HepG2 (cell line): ENCODE data around the gene TOMM22. TPM values are rescaled to one million over a fixed set of nuclear protein-coding genes. Genes with fewer than 3 reads are reported as not detected.

Experiments used
- CENPBD1 ChIP-seq: sonication (generic); formaldehyde crosslinking; IDR thresholded peaks from 2 replicates; pipeline ENCODE4 v1.8.0; 2022; ENCODE audit warnings: missing genetic modification reagents, low read depth, mild to moderate bottlenecking, borderline replicate concordance
- EEA1 ChIP-seq: sonication (generic); formaldehyde crosslinking; IDR thresholded peaks from 2 replicates; pipeline ENCODE4 v1.5.1; 2020; ENCODE audit warnings: mild to moderate bottlenecking, missing genetic modification reagents, borderline replicate concordance
- FOSL1 ChIP-seq: sonication (generic); formaldehyde crosslinking; IDR thresholded peaks from 2 replicates; pipeline ENCODE4 v1.9.0; 2021; ENCODE audit warnings: missing genetic modification reagents, borderline replicate concordance
- MEF2D ChIP-seq: sonication (generic); formaldehyde crosslinking; IDR thresholded peaks from 2 replicates; pipeline ENCODE4 v1.5.1; 2020; ENCODE audit warnings: mild to moderate bottlenecking, missing genetic modification reagents
- MIER3 ChIP-seq: IDR thresholded peaks from 2 replicates; pipeline ENCODE4 v1.6.1; 2016; ENCODE audit warnings: missing compliant biosample characterization, borderline replicate concordance
- MIXL1 ChIP-seq: IDR thresholded peaks from 2 replicates; pipeline ENCODE4 v1.6.1; 2016
- MLX ChIP-seq: IDR thresholded peaks from 2 replicates; pipeline ENCODE4 v1.6.1; 2016
- MTA3 ChIP-seq: sonication (generic); formaldehyde crosslinking; IDR thresholded peaks from 2 replicates; pipeline ENCODE4 v1.4.0; 2020; ENCODE audit warnings: missing genetic modification reagents
- NCOA1 ChIP-seq: sonication (generic); formaldehyde crosslinking; IDR thresholded peaks from 2 replicates; pipeline ENCODE4 v1.9.0; 2021; ENCODE audit warnings: missing genetic modification reagents
- NFE2L2 ChIP-seq: fragments of 150-350 bp; IDR thresholded peaks from 2 replicates; pipeline ENCODE4 v1.6.1; 2014; ENCODE audit warnings: low read length
- NPAS2 ChIP-seq: sonication (generic); formaldehyde crosslinking; IDR thresholded peaks from 2 replicates; pipeline ENCODE4 v1.8.0; 2022; ENCODE audit warnings: mild to moderate bottlenecking, missing genetic modification reagents, borderline replicate concordance
- NR2F6 ChIP-seq, 2 experiments: IDR thresholded peaks; 2 replicates each; pipeline ENCODE4 v1.6.1; 2016; ENCODE audit warnings: antibody characterized with exemption in 1 of 2, mild to moderate bottlenecking in 1 of 2
- PITX1 ChIP-seq: sonication (generic); formaldehyde crosslinking; IDR thresholded peaks from 2 replicates; pipeline ENCODE4 v1.5.1; 2020; ENCODE audit warnings: mild to moderate bottlenecking, missing genetic modification reagents
- PRMT3 ChIP-seq: sonication (generic); formaldehyde crosslinking; IDR thresholded peaks from 2 replicates; pipeline ENCODE4 v1.8.1; 2022; ENCODE audit warnings: low read depth, mild to moderate bottlenecking, moderate library complexity, missing genetic modification reagents, borderline replicate concordance
- RELA ChIP-seq: sonication (generic); formaldehyde crosslinking; IDR thresholded peaks from 2 replicates; pipeline ENCODE4 v1.4.0; 2020; ENCODE audit warnings: missing genetic modification reagents
- SALL2 ChIP-seq: sonication (generic); formaldehyde crosslinking; IDR thresholded peaks from 2 replicates; pipeline ENCODE4 v1.8.1; 2023; ENCODE audit warnings: mild to moderate bottlenecking, missing genetic modification reagents, inconsistent platforms
- STAG1 ChIP-seq: sonication (generic); formaldehyde crosslinking; IDR thresholded peaks from 2 replicates; pipeline ENCODE4 v1.4.0; 2020; ENCODE audit warnings: missing genetic modification reagents
- TMF1 ChIP-seq: sonication (generic); formaldehyde crosslinking; IDR thresholded peaks from 2 replicates; pipeline ENCODE4 v1.8.1; 2022; ENCODE audit warnings: low read depth, missing genetic modification reagents
- TOE1 ChIP-seq: sonication (generic); formaldehyde crosslinking; IDR thresholded peaks from 2 replicates; pipeline ENCODE4 v1.4.0; 2020; ENCODE audit warnings: mild to moderate bottlenecking, missing genetic modification reagents
- ZBTB44 ChIP-seq: sonication (generic); formaldehyde crosslinking; IDR thresholded peaks from 2 replicates; pipeline ENCODE4 v1.4.0; 2020; ENCODE audit warnings: missing genetic modification reagents
- ZFYVE20 ChIP-seq: sonication (generic); formaldehyde crosslinking; IDR thresholded peaks from 2 replicates; pipeline ENCODE4 v1.8.0; 2023; ENCODE audit warnings: low read depth, mild to moderate bottlenecking, moderate library complexity, missing genetic modification reagents, borderline replicate concordance
- ZMYM4 ChIP-seq: sonication (generic); formaldehyde crosslinking; IDR thresholded peaks from 2 replicates; pipeline ENCODE4 v1.8.1; 2023; ENCODE audit warnings: mild to moderate bottlenecking, missing genetic modification reagents
- ZNF121 ChIP-seq: sonication (generic); formaldehyde crosslinking; IDR thresholded peaks from 2 replicates; pipeline ENCODE4 v1.5.0; 2020; ENCODE audit warnings: mild to moderate bottlenecking, missing genetic modification reagents
- ZNF263 ChIP-seq: sonication (generic); formaldehyde crosslinking; IDR thresholded peaks from 2 replicates; pipeline ENCODE4 v1.4.0; 2020; ENCODE audit warnings: missing genetic modification reagents
- ZNF326 ChIP-seq: sonication (generic); formaldehyde crosslinking; IDR thresholded peaks from 2 replicates; pipeline ENCODE4 v1.4.0; 2020; ENCODE audit warnings: missing genetic modification reagents, borderline replicate concordance
- ZNF496 ChIP-seq: sonication (generic); formaldehyde crosslinking; IDR thresholded peaks from 2 replicates; pipeline ENCODE4 v1.8.1; 2023; ENCODE audit warnings: mild to moderate bottlenecking, moderate library complexity, missing genetic modification reagents; ENCODE audit not compliant: insufficient replicate concordance
- ZNF557 ChIP-seq: sonication (generic); formaldehyde crosslinking; IDR thresholded peaks from 2 replicates; pipeline ENCODE4 v1.4.0; 2020; ENCODE audit warnings: missing genetic modification reagents
- ZNF597 ChIP-seq: sonication (generic); formaldehyde crosslinking; IDR thresholded peaks from 2 replicates; pipeline ENCODE4 v1.5.0; 2020; ENCODE audit warnings: missing genetic modification reagents
- ZNF747 ChIP-seq: sonication (generic); formaldehyde crosslinking; IDR thresholded peaks from 2 replicates; pipeline ENCODE4 v1.8.1; 2023; ENCODE audit warnings: missing genetic modification reagents, mild to moderate bottlenecking, borderline replicate concordance
- polyA plus RNA-seq, 8 experiments: library from polyadenylated mRNA; depleted of rRNA in 3 of 8; stranded (reverse) in 7 of 8; unstranded in 1 of 8; fragments of >200 nt; fragmentation: Illumina TruSeq in 4 of 8; extraction: Trizol in 4 of 8; gene quantifications; 2 replicates each; pipeline versions ENCODE4 v1.2.1 to v1.2.3, GENCODE V29; 2011 to 2016; ENCODE audit warnings: low read depth in 4 of 8, missing spikeins in 1 of 8, mixed read lengths in 1 of 8; ENCODE audit not compliant: insufficient read depth in 1 of 8
- total RNA-seq, 5 experiments: library from RNA; depleted of rRNA; stranded (reverse); fragments of >200 nt; fragmentation: Illumina TruSeq; extraction: Trizol; gene quantifications; 2 replicates each; pipeline ENCODE4 v1.2.3, GENCODE V29; 2016; ENCODE audit warnings: low read depth in 1 of 5

TOMM22 gene
- total and polyA plus RNA-seq, 2 of the 13 experiments (the other 11 are each of a cell fraction or from before 2014, with no cell fraction given), result 46.9 to 118 TPM

GRCh38 chr22:38681582-38682335 is at the start of gene TOMM22 (continued):
- peak; percentile 64 for TF ChIP-seq ZNF263
- TF ChIP-seq ZNF597, result no peak
- TF ChIP-seq TOE1 (CRISPR knock-in tag), result 0 out of 2 replicates have a peak, but pooled peaks have one; percentile 48
- no peak for TF ChIP-seq NFE2L2
- 0 out of 2 replicates have a peak, but pooled peaks have one; percentile 60 for TF ChIP-seq ZNF557 (CRISPR knock-in tag)
- peak; percentile 99 for TF ChIP-seq ZNF747 (CRISPR knock-in tag)
- TF ChIP-seq MLX, result no peak
- no peak for TF ChIP-seq CENPBD1 (CRISPR knock-in tag)
- peak; percentile 94 for TF ChIP-seq SALL2 (CRISPR knock-in tag)
- TF ChIP-seq ZBTB44 (CRISPR knock-in tag), result no peak
- TF ChIP-seq ZNF326 (CRISPR knock-in tag), result no peak
- TF ChIP-seq FOSL1 (CRISPR knock-in tag), result peak; percentile 42; the same call in 1 of the 2 replicates
- TF ChIP-seq RELA (CRISPR knock-in tag), result peak; percentile 63; the same call in 1 of the 2 replicates
- TF ChIP-seq ZMYM4, result peak; percentile 95
- TF ChIP-seq NR2F6 (IDR thresholded peaks at IDR 0.05), result no peak
- TF ChIP-seq NR2F6 (CRISPR knock-in tag; IDR thresholded peaks at IDR 0.05), result peak; percentile 70; the same call in 1 of the 2 replicates
- TF ChIP-seq ZFYVE20 (CRISPR knock-in tag), result no peak
- 0 out of 2 replicates have a peak, but pooled peaks have one; percentile 52 for TF ChIP-seq EEA1 (CRISPR knock-in tag)
- TF ChIP-seq PITX1 (CRISPR knock-in tag), result peak; percentile 74
- TF ChIP-seq PRMT3, result 0 out of 2 replicates have a peak, but pooled peaks have one; percentile 56
- peak; percentile 53 for TF ChIP-seq STAG1 (CRISPR knock-in tag)
- peak; percentile 78 for TF ChIP-seq MEF2D
- peak; percentile 87 for TF ChIP-seq ZNF121 (CRISPR knock-in tag)
- no peak for TF ChIP-seq NPAS2
- peak; percentile 95 for TF ChIP-seq TMF1
- peak; percentile 56 for TF ChIP-seq MIXL1 (CRISPR knock-in tag)
- no peak for TF ChIP-seq MTA3 (CRISPR knock-in tag)
- peak; percentile 91 for TF ChIP-seq NCOA1 (CRISPR knock-in tag)
- TF ChIP-seq ZNF496 (CRISPR knock-in tag), result no peak
- peak; percentile 84; the same call in 1 of the 2 replicates for TF ChIP-seq MIER3
